Measurements from ENCODE around the gene CDKN2D.

GRCh38 chr19:10557603-10558197 lies 11.1 kb downstream of the CDKN2D start:
- no peak for TF ChIP-seq POLR2A (IDR thresholded peaks at IDR 0.05; ENCODE audit: low read length)
- TF ChIP-seq GATA1 (IDR thresholded peaks at IDR 0.05; ENCODE audit: low read depth, low read length), result no peak
